Measurements from ENCODE around the gene PLA2G10.

Gene PLA2G10

DNA sequence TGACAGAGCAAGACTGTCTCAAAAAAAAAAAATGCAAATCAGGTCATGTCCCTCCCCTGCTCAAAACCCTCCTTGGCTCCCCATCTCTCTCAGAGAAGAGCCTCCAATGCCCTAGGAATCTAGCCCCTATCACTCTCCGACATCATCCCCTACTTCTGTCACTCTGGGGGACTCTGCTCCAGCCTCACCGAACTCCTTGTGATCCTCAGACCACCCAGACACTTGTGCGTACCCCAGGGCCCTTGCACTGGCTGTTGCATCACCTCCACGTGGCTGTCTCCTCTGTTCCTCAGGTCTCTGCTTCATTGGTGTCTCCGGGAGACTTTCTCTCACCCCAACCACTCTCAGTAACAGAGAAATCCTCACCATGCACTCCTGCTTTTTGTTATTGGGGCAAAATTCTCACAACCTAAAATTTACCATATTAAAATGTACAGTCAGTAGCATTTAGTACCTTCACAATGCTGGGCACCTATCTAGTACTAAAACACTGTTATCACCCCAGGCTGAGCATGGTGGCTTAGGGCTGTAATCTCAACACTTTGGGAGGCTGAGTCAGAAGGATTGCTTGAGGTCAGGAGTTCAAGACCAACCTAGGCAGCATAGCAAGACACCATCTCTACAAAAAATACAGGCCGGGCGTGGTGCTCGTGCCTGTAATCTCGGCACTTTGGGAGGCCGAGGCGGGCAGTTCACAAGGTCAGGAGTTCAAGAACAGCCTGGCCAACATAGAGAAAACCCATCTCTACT, 15.2 kb downstream of the PLA2G10 start:
- H3K79me1 ChIP-seq (replicated peaks; ENCODE audit: low read length, poor library complexity, severe bottlenecking), result no peaks in the 10 kb centered on the region
- no peak overlapping the region for H3K4ac ChIP-seq (ENCODE audit: low read depth in 1 of 2, low read length in 2 of 2)
- peaks cover 0 to 3% of the 10 kb centered on the region in 2 experiments for H3K27me3 ChIP-seq (ENCODE audit: control insufficient read depth in 1 of 2, insufficient read depth in 1 of 2, low read length in 2 of 2)
- no peak overlapping the region for H2BK12ac ChIP-seq (ENCODE audit: low read length in 2 of 2)
- no peak overlapping the region for H3K18ac ChIP-seq (ENCODE audit: low read depth in 1 of 2, low read length in 2 of 2)
- no peak overlapping the region for H2AK5ac ChIP-seq (ENCODE audit: low read length, severe bottlenecking)
- 77% methylated on average over 11 of the region's 11 CpGs for WGBS
- H3K27ac ChIP-seq (ENCODE audit: low read length, poor library complexity, severe bottlenecking), result no peak overlapping the region
- H2BK120ac ChIP-seq (ENCODE audit: low read depth, low read length), result no peak overlapping the region
- no peak overlapping the region for H2AFZ ChIP-seq (ENCODE audit: low read depth, low read length)
- H4K8ac ChIP-seq (ENCODE audit: low read length), result no peak overlapping the region
- H3K23ac ChIP-seq (ENCODE audit: low read length in 2 of 2), result no peak overlapping the region
- no peak overlapping the region for H3K9ac ChIP-seq (ENCODE audit: low read length)
- H3K36me3 ChIP-seq (ENCODE audit: control insufficient read depth in 1 of 2, insufficient read depth in 2 of 2, low read depth in 1 of 2, low read length in 2 of 2), result peaks cover 0 to 2% of the 10 kb centered on the region in 2 experiments
- no peak overlapping the region for H2BK15ac ChIP-seq (ENCODE audit: low read depth, poor library complexity, severe bottlenecking)
- H3K4me2 ChIP-seq (ENCODE audit: low read length, poor library complexity, severe bottlenecking), result no peak overlapping the region
- no peak overlapping the region for H3K14ac ChIP-seq (ENCODE audit: low read length in 2 of 2)
- no peak overlapping the region for H4K91ac ChIP-seq (ENCODE audit: low read length)
- peaks cover 1% of the 10 kb centered on the region for H3K4me1 ChIP-seq (ENCODE audit: control insufficient read depth, insufficient read depth, low read depth, low read length)
- H2BK5ac ChIP-seq (ENCODE audit: low read depth, low read length, poor library complexity, severe bottlenecking), result no peak overlapping the region
- DNase-seq, result no peak
- H3K4me3 ChIP-seq (ENCODE audit: insufficient read depth in 1 of 2, low read depth in 1 of 2, low read length in 2 of 2), result no peak overlapping the region
- H3K9me3 ChIP-seq (ENCODE audit: control insufficient read depth, low read length), result no peaks in the 10 kb centered on the region

DNA sequence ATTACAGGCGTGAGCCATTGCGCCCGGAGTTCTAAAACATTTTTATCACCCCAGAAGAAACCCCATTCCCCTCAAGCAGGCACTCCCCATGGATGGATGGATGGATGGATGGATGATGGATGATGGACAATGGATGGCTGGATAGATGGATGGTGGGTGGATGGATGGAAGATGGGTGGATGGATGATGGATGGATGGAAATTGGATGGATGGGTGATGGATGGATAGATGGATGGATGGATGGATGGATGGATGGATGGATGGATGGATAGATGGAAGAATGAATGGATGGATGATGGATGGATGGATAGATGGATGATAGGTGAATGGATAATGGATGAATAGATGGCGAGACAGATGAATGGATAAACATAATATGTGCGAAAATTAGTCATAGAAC, 16.5 kb downstream of the PLA2G10 start:
- 95% methylated on average over 5 of the region's 5 CpGs for WGBS
- no peak overlapping the region for H4K91ac ChIP-seq (ENCODE audit: low read length)
- H3K4me3 ChIP-seq (ENCODE audit: insufficient read depth in 1 of 2, low read depth in 1 of 2, low read length in 2 of 2), result no peak overlapping the region
- no peak overlapping the region for H2BK5ac ChIP-seq (ENCODE audit: low read depth, low read length, poor library complexity, severe bottlenecking)
- peaks cover 0 to 3% of the 10 kb centered on the region in 2 experiments for H3K27me3 ChIP-seq (ENCODE audit: control insufficient read depth in 1 of 2, insufficient read depth in 1 of 2, low read length in 2 of 2)
- no peak overlapping the region for H4K8ac ChIP-seq (ENCODE audit: low read length)
- no peak overlapping the region for H2BK15ac ChIP-seq (ENCODE audit: low read depth, poor library complexity, severe bottlenecking)
- H3K14ac ChIP-seq (ENCODE audit: low read length in 2 of 2), result no peak overlapping the region
- no peak overlapping the region for H2AFZ ChIP-seq (ENCODE audit: low read depth, low read length)
- no peak overlapping the region for H2AK5ac ChIP-seq (ENCODE audit: low read length, severe bottlenecking)
- H3K18ac ChIP-seq (ENCODE audit: low read depth in 1 of 2, low read length in 2 of 2), result no peak overlapping the region
- no peak overlapping the region for H2BK120ac ChIP-seq (ENCODE audit: low read depth, low read length)
- no peaks in the 10 kb centered on the region for H3K79me1 ChIP-seq (replicated peaks; ENCODE audit: low read length, poor library complexity, severe bottlenecking)
- no peak overlapping the region for H3K9ac ChIP-seq (ENCODE audit: low read length)
- H3K4ac ChIP-seq (ENCODE audit: low read depth in 1 of 2, low read length in 2 of 2), result no peak overlapping the region
- H3K9me3 ChIP-seq (ENCODE audit: control insufficient read depth, low read length), result no peaks in the 10 kb centered on the region
- DNase-seq, result no peak
- no peak overlapping the region for H3K23ac ChIP-seq (ENCODE audit: low read length in 2 of 2)
- H3K4me1 ChIP-seq (ENCODE audit: control insufficient read depth, insufficient read depth, low read depth, low read length), result peaks cover 2% of the 10 kb centered on the region
- H3K36me3 ChIP-seq (ENCODE audit: control insufficient read depth in 1 of 2, insufficient read depth in 2 of 2, low read depth in 1 of 2, low read length in 2 of 2), result peaks cover 0 to 2% of the 10 kb centered on the region in 2 experiments
- no peak overlapping the region for H3K4me2 ChIP-seq (ENCODE audit: low read length, poor library complexity, severe bottlenecking)
- no peak overlapping the region for H3K27ac ChIP-seq (ENCODE audit: low read length, poor library complexity, severe bottlenecking)
- H2BK12ac ChIP-seq (ENCODE audit: low read length in 2 of 2), result no peak overlapping the region

DNA sequence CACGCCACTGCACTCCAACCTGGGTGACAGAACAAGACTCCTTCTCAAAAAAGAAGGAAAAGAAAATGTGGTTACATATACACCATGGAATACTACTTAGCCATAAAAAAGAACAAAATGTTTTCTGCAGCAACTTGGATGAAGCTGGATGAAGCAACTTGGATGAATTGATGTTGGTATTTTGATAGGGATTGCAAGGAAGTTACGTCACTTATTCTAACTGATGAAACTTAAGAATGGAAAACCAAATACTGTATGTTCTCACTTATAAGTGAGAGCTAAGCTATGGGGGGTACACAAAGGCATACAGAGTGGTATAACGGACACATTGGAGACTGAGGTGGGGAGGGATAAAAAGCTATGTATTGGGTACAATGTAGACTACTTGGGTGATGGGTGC, 17.5 kb downstream of the PLA2G10 start:
- no peak overlapping the region for H4K8ac ChIP-seq (ENCODE audit: low read length)
- 96% methylated on average over 2 of the region's 3 CpGs for WGBS
- no peak overlapping the region for H3K23ac ChIP-seq (ENCODE audit: low read length in 2 of 2)
- H2BK15ac ChIP-seq (ENCODE audit: low read depth, poor library complexity, severe bottlenecking), result no peak overlapping the region
- no peak overlapping the region for H2BK12ac ChIP-seq (ENCODE audit: low read length in 2 of 2)
- no peak overlapping the region for H3K4ac ChIP-seq (ENCODE audit: low read depth in 1 of 2, low read length in 2 of 2)
- H2BK120ac ChIP-seq (ENCODE audit: low read depth, low read length), result no peak overlapping the region
- no peak overlapping the region for H3K9ac ChIP-seq (ENCODE audit: low read length)
- H3K9me3 ChIP-seq (ENCODE audit: control insufficient read depth, low read length), result no peaks in the 10 kb centered on the region
- peaks cover 0 to 3% of the 10 kb centered on the region in 2 experiments for H3K27me3 ChIP-seq (ENCODE audit: control insufficient read depth in 1 of 2, insufficient read depth in 1 of 2, low read length in 2 of 2)
- peaks cover 5% of the 10 kb centered on the region for H3K4me1 ChIP-seq (ENCODE audit: control insufficient read depth, insufficient read depth, low read depth, low read length)
- H2BK5ac ChIP-seq (ENCODE audit: low read depth, low read length, poor library complexity, severe bottlenecking), result no peak overlapping the region
- no peak overlapping the region for H3K4me2 ChIP-seq (ENCODE audit: low read length, poor library complexity, severe bottlenecking)
- no peak overlapping the region for H2AFZ ChIP-seq (ENCODE audit: low read depth, low read length)
- no peak for DNase-seq
- no peaks in the 10 kb centered on the region for H3K79me1 ChIP-seq (replicated peaks; ENCODE audit: low read length, poor library complexity, severe bottlenecking)
- H3K18ac ChIP-seq (ENCODE audit: low read depth in 1 of 2, low read length in 2 of 2), result no peak overlapping the region
- no peak overlapping the region for H3K27ac ChIP-seq (ENCODE audit: low read length, poor library complexity, severe bottlenecking)
- no peak overlapping the region for H3K4me3 ChIP-seq (ENCODE audit: insufficient read depth in 1 of 2, low read depth in 1 of 2, low read length in 2 of 2)
- no peak overlapping the region for H2AK5ac ChIP-seq (ENCODE audit: low read length, severe bottlenecking)
- no peak overlapping the region for H4K91ac ChIP-seq (ENCODE audit: low read length)
- peaks cover 0 to 2% of the 10 kb centered on the region in 2 experiments for H3K36me3 ChIP-seq (ENCODE audit: control insufficient read depth in 1 of 2, insufficient read depth in 2 of 2, low read depth in 1 of 2, low read length in 2 of 2)
- no peak overlapping the region for H3K14ac ChIP-seq (ENCODE audit: low read length in 2 of 2)

GRCh38 chr16:14672403-14672971, 21.6 kb downstream of the PLA2G10 start:
- no peak overlapping the region for H4K91ac ChIP-seq (ENCODE audit: low read length)
- H2BK12ac ChIP-seq (ENCODE audit: low read length in 2 of 2), result no peak overlapping the region
- no peaks in the 10 kb centered on the region for H3K79me1 ChIP-seq (replicated peaks; ENCODE audit: low read length, poor library complexity, severe bottlenecking)
- no peaks in the 10 kb centered on the region for H3K9me3 ChIP-seq (ENCODE audit: control insufficient read depth, low read length)
- H3K27ac ChIP-seq (ENCODE audit: low read length, poor library complexity, severe bottlenecking), result no peak overlapping the region
- no peak overlapping the region for H2AK5ac ChIP-seq (ENCODE audit: low read length, severe bottlenecking)
- H3K18ac ChIP-seq (ENCODE audit: low read depth in 1 of 2, low read length in 2 of 2), result no peak overlapping the region
- H2BK5ac ChIP-seq (ENCODE audit: low read depth, low read length, poor library complexity, severe bottlenecking), result no peak overlapping the region
- no peak overlapping the region for H3K14ac ChIP-seq (ENCODE audit: low read length in 2 of 2)
- no peak overlapping the region for H3K4ac ChIP-seq (ENCODE audit: low read depth in 1 of 2, low read length in 2 of 2)
- H3K9ac ChIP-seq (ENCODE audit: low read length), result no peak overlapping the region
- no peak overlapping the region for H3K4me2 ChIP-seq (ENCODE audit: low read length, poor library complexity, severe bottlenecking)
- 82% methylated on average over 7 of the region's 7 CpGs for WGBS
- H3K23ac ChIP-seq (ENCODE audit: low read length in 2 of 2), result no peak overlapping the region
- H3K4me3 ChIP-seq (ENCODE audit: insufficient read depth in 1 of 2, low read depth in 1 of 2, low read length in 2 of 2), result no peak overlapping the region
- no peak overlapping the region for H2BK15ac ChIP-seq (ENCODE audit: low read depth, poor library complexity, severe bottlenecking)
- H3K4me1 ChIP-seq (ENCODE audit: control insufficient read depth, insufficient read depth, low read depth, low read length), result peaks cover 5% of the 10 kb centered on the region
- no peak overlapping the region for H2AFZ ChIP-seq (ENCODE audit: low read depth, low read length)
- no peak overlapping the region for H4K8ac ChIP-seq (ENCODE audit: low read length)
- H2BK120ac ChIP-seq (ENCODE audit: low read depth, low read length), result no peak overlapping the region
- H3K27me3 ChIP-seq (ENCODE audit: control insufficient read depth in 1 of 2, insufficient read depth in 1 of 2, low read length in 2 of 2), result no peaks in the 10 kb centered on the region
- DNase-seq, result no peak
- peaks cover 18 to 20% of the 10 kb centered on the region in 2 experiments for H3K36me3 ChIP-seq (ENCODE audit: control insufficient read depth in 1 of 2, insufficient read depth in 2 of 2, low read depth in 1 of 2, low read length in 2 of 2)

All from mesenchymal stem cell (in vitro differentiated cells and primary cell).